Testis (tissue), 2 donors: ENCODE data around the gene TPST1.

ENCODE experiments used
- CTCF ChIP-seq, 3 experiments: fragments of 450-650 bp in 2 of 3; fragments of 200-600 bp in 1 of 3; sonication (generic) in 1 of 3; IDR thresholded peaks; one replicate each; pipeline ENCODE4 v1.5.1; 2016 to 2019; ENCODE audit warnings: antibody characterized with exemption in 3 of 3, mild to moderate bottlenecking in 2 of 3, moderate library complexity in 1 of 3
- POLR2A ChIP-seq: fragments of 450-650 bp; IDR thresholded peaks from one replicate; pipeline ENCODE4 v1.6.1; 2017; ENCODE audit warnings: antibody characterized with exemption, mild to moderate bottlenecking, moderate library complexity

GRCh38 chr7:66281678-66282590 lies 76.8 kb downstream of the TPST1 start:
- no peak for TF ChIP-seq CTCF (IDR thresholded peaks at IDR 0.05)
- no peak for TF ChIP-seq POLR2A
